ENCODE measurements around the gene MON1B. TPM values are rescaled to one million over a fixed set of nuclear protein-coding genes. Genes with fewer than 3 reads are reported as not detected.

The MON1B gene
- total and polyA plus RNA-seq, 2 of the 8 experiments (the other 6 are each of a cell fraction or from before 2014, with no cell fraction given), result 20.0 to 45.9 TPM

DNA sequence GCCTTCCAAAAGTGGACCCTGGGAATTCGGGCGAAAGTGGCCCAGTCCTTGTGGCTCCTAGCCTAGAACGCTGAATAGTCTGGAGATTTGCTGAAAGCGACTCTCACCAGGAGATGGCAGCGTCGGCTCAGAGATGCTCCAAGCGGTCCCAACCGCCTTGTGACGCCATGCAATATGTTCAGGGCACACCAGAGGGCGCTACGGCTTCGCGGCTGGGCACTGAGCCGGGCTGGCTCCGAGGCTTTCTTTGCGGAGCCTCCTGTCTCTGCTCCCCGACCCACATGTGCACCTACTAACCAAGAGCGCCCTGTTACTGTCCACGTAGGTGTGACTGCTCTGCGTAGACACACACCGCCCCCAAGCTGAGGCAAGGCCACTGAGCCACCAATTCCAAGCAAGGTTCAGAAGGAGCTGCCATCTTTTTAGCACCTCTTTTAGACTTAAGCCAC, 45.1 kb downstream of the MON1B start (continued):
- TF ChIP-seq, protein P1, sequence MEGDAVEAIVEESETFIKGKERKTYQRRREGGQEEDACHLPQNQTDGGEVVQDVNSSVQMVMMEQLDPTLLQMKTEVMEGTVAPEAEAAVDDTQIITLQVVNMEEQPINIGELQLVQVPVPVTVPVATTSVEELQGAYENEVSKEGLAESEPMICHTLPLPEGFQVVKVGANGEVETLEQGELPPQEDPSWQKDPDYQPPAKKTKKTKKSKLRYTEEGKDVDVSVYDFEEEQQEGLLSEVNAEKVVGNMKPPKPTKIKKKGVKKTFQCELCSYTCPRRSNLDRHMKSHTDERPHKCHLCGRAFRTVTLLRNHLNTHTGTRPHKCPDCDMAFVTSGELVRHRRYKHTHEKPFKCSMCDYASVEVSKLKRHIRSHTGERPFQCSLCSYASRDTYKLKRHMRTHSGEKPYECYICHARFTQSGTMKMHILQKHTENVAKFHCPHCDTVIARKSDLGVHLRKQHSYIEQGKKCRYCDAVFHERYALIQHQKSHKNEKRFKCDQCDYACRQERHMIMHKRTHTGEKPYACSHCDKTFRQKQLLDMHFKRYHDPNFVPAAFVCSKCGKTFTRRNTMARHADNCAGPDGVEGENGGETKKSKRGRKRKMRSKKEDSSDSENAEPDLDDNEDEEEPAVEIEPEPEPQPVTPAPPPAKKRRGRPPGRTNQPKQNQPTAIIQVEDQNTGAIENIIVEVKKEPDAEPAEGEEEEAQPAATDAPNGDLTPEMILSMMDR (IDR thresholded peaks at IDR 0.05; ENCODE audit: control extremely low read depth in 1 of 3, insufficient read depth in 1 of 3, low read depth in 1 of 3, low read length in 3 of 3), result peak; percentile 99 to 100 (median 100)
- TF ChIP-seq ASH2L (IDR thresholded peaks at IDR 0.05; ENCODE audit: low read length) (no peak), RAD21 (IDR thresholded peaks at IDR 0.05 in 1 of 2, conservative IDR thresholded peaks at IDR 0.05 in 1 of 2; ENCODE audit: low read depth in 2 of 2, low read length in 2 of 2) (peak; percentile 100), SAP30 (IDR thresholded peaks at IDR 0.05; ENCODE audit: insufficient read depth, insufficient replicate concordance, low read length) (no peak)
